Non-pigmented ciliary epithelial cell (primary cell): ENCODE results near the gene PRICKLE4.
A peak's percentile ranks its signal among the peaks of the same experiment; 100 is the strongest.
"Not testable (repeated sequence)": the region's sequence is repeated elsewhere in the genome, so short reads cannot be mapped to it uniquely, and the experiment has no call there.

Experiments used
- DNase-seq: peaks from one replicate; pipeline ENCODE4 v3.0.0-alpha.2; 2010; ENCODE audit warnings: low read depth

The PRICKLE4 gene

DNA sequence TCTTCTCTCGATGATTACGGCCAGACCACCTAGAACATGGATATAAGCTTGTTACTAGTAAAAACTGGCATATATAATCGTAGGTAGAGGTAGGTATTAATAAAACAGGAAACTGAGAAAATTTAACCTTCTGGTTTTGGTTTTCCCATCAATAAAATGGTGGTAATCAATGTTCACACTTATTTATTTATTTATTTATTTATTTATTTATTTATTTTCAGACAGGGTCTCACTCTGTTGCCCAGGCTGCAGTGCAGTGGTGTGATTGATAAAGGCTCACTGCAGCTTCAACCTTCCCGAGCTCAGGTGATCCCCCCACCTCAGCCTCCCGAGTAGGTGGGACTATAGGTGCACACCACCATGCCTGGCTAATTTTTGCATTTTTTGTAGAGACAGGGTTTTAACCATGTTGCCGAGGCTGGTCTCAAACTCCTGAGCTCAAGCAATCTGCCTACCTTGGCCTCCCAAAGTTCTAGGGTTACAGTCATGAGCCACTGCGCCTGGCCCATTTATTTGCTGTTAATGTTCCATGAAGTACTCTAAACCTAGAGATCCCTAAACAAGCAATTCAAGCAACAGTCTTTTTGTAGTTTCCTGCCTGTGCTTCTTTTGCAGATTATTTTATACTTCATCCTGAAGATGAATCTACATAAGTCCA lies 18.4 kb downstream of the PRICKLE4 start:
- DNase-seq, result no peak

DNA sequence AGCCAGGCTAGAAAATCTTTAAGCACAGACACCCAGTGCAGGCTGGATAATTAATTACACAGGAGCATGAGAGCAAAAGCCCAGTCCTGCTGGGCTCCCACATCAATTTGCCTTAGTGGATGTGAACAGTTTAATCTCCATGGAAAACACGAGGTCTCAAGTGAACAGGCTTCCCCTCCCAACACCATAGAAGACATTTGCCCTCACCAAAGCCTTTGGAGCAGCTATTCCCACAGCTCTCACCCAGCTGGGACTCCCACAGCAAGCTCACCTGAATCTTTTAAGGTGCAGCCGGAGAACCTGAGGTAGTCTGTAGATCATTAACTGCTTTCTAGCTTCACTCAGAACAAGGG lies 19.0 kb downstream of the PRICKLE4 start:
- DNase-seq, result no peak

DNA sequence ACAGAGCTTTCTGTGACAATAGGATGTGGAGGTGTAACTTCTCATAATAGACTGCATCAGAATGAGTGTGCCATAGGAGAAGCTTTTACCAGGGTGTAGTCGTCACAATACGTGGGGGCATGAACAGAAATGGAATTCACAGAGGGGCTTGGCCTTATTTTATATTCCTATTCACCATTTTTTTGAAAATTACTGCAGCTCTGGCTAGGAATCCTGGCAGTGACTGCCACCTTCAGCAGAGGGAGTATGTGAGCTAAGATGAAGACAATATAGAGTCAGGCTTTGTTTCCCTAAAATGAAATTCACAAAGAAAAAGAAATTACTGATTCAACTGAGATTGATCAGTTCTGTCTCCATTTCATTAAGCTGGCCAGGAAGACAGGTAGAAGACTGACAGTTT lies 20.8 kb downstream of the PRICKLE4 start:
- no peak for DNase-seq

DNA sequence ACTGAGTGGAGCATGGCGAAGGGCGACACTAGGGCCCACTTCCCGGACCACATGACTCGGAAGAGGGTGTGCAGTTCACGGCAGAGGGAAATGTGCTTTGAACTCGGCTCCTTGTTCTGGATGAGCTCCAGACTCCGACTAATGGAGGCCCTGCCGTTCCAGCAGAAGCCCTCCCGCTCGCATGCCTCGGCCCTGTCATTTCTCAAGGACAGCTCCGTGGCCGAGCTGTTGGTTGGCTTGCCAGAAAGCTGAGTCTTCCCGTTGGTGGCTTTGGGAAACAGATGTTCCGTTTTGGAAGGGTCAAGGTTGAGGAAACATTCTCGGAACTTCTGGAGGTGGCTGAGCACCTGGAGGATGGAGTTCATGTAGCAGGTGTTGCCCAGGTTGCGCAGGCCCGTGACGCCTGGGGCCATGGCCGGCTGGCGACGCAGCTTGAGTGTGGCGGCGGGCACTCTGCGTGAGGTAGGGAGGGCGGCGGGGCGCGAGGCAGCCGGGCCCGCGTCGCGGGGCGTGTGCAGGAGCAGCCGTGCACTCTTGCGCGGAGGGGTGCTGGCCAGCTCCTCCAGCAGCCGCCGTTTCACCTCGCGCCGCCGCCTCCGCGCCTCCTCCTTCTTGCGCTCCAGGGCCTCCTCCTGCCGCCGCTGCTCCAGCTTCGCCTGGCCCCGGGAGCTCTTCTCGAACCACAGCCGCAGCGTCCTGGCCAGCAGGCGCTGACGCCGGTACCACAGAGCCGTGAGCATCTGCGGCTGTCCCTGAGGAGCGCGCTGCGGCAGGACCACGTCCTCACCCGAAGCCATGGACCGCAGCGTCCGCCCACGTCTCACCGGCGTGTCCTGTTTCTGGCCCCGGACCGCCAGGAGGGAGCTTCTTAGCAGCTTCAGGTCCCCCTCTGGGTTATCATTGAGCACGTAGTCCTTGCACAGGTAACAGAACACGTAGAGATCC lies 25.5 kb downstream of the PRICKLE4 start:
- no peak for DNase-seq

DNA sequence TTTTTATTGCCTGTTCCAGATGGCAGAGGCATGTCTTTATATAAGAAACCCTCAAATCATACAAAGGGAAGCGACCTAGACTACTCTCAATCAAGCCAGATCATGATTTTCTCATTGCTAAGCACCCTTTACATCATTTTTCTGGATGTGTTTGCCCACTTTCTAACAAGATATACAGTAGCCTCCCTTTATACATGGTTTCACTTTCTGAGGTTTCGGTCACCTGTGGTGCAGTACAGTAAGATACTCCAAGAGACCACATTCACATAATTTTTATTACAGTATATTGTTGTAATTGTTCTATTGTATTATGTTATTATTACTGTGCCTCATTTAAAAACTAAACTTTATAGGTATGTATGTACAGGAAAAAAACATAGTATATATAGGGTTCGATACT lies 30.5 kb downstream of the PRICKLE4 start:
- no peak for DNase-seq

DNA sequence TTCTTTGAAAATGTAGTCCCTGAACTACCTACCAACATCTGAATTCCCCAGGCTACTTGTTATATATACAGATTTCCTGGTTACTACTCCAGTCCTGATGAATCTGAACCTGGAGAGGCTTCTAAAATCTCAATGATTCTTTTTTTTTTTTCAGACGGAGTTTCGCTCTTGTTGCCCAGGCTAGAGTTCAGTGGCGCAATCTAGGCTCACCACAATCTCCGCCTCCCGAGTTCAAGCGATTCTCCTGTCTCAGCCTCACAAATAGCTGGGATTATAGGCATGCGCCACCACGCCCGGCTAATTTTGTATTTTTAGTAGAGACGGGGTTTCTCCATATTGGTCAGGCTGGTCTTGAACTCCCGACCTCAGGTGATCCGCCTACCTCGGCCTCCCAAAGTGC lies 31.4 kb downstream of the PRICKLE4 start:
- DNase-seq, result not testable (repeated sequence)

DNA sequence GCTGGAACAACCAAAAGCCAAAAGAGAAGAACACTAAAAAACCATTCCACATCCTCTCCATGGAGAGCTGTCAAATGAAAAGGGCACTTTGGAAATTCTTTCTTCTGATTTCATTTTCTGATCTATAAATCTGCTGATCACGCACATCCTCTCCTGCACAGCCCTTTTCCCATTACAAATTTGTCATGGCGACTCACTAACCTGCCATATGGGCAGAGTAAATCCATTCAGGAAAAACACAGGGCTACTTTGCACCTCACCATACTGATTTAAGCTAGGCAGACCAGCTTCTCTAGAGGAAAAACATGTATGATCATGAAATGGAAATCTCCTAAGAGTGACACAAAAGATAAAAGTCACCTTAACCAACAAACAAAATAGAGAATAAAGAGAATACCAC lies 32.9 kb downstream of the PRICKLE4 start:
- DNase-seq, result no peak

DNA sequence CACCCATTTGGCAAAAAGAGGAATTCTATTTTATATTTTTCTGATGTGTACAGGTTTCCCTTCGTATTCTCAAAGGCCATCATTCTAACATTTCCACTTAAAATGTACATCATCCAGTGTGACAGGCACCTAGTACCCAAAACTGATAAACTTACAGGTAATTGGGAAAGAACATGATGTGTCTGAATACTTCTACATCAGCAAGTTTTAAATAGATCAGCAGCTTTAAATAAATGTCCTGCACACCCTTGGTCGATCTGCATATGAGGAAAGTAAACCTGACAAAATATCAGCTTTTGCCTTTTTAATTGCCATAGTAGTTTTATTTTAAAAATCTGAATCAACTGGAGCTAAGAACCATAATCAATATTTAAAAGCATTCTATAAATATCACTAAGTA lies 33.4 kb downstream of the PRICKLE4 start:
- DNase-seq, result no peak

DNA sequence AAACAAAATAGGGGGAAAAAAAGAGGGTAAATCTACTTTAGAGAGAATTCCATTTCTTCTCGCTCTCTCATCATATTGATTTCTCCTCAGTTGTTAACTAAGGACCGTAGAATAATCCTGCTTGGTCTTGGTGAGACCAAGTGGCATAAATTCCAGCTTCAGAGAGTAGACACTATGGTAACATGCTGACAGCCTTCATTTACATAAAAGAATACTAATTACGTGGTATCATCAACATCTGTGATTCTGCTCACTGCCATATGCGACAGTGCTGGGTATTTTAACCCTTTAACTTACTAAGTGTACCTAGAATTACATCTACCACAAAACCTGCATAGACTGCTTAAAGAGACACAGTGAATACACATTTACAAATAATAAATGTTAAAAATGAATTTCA lies 34.0 kb downstream of the PRICKLE4 start:
- no peak for DNase-seq

DNA sequence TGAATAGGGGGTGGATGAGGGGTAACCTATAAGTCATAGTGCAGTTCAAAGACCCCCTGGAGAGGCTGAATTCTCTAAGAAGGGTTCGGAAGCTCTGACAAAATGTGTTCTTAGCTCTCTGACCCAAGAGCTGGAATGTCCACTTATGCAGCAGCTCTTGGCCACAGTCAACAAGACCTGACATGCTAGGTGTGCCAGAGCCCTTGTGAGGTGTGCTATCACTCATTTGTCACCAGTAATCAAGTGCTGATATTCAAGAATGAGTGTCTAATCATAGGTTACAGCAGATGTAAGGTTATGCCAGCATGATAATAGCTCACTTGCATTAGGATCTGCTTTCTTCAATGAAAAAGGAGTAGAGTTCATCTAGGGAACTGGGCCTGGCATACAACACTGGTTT lies 35.0 kb downstream of the PRICKLE4 start:
- DNase-seq, result no peak

DNA sequence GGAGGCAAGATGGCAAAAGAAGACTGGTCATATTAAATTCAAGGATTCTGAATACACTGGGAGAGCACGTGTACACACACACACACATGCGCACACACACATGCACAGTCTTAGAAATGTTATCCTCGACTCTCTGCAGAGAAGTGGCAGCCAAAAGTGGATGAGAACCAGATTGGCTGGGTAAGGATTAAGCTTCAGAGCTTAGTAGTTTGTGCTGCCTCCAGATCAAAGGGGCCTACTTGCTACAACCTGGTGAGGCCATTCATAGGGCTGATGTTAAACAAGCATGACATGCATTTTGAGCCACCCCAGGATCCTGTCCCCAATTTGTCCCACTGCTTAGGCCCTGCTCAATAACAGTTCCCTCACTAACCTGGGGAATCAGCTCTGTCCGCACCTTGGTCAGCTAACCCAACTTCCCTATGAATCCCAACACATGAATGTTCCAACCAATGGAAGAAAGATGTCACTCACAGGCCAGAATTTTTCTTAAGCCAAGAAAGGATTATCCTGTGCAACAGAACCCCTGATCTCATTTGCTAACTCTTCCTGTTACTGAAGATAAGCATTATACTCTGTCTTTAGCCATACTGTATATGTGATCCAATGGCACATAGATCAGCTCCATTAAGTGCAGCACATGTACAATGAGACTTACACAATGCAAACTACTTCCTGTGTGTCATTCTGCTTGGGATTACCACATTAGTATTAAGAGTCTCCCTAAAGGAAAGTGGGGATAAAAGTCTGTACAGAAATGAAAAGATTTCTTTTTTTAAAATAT lies 37.9 kb downstream of the PRICKLE4 start:
- DNase-seq, result no peak

DNA sequence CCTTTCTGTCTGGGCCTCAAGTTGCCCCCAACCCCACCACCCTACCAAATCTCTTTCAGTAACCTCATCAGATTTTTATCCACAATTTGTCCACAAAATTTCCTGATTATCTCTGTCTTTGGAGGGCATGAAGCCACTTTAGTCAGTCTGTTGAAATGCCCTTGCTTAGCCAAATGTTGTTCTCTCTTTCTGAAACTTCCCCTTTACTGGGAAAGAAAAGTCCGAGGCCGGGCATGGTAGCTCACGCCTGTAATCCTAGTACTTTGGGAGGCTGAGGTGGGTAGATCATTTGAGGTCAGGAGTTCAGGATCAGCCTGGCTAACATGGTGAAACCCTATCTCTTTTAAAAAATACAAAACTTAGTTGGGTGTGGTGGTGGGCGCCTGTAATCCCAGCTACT lies 40.7 kb downstream of the PRICKLE4 start:
- DNase-seq, result no peak

DNA sequence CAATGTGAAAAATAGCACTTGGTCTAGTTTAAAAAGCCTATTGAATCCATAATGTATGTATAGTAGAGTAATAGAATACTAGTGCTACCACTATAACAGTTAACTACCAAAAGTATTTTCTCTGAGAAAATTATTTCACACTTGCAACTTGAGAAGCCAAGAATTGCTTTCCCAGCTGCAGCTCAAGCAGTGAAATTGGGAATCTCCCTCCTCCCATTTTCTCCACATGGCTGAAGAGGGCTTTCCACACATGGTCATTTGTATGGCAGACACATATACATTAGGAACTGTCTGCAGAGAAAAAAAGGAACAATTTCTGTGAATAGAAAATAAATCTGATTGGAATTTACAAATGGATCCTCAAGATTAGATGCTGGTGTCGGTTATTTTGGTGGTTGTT lies 41.4 kb downstream of the PRICKLE4 start:
- no peak for DNase-seq

DNA sequence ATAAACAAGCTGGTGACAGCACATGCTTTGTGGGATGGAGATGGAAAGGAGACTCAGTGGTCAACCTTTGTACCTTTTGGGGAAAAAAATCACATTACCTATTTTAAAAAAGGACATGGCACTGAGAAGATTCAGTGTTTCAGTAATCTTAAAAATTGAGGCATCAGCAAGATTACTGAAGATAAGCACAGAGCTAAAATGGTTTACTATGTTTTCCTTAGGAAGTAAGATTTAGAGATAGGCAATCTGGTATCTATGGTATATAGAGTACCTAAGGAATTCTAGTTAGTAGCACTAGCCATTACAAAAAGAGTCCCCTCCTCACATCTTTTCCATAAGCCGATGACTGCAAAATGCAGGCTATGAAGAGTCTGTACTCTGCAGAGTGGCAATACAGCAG lies 42.6 kb downstream of the PRICKLE4 start:
- no peak for DNase-seq

DNA sequence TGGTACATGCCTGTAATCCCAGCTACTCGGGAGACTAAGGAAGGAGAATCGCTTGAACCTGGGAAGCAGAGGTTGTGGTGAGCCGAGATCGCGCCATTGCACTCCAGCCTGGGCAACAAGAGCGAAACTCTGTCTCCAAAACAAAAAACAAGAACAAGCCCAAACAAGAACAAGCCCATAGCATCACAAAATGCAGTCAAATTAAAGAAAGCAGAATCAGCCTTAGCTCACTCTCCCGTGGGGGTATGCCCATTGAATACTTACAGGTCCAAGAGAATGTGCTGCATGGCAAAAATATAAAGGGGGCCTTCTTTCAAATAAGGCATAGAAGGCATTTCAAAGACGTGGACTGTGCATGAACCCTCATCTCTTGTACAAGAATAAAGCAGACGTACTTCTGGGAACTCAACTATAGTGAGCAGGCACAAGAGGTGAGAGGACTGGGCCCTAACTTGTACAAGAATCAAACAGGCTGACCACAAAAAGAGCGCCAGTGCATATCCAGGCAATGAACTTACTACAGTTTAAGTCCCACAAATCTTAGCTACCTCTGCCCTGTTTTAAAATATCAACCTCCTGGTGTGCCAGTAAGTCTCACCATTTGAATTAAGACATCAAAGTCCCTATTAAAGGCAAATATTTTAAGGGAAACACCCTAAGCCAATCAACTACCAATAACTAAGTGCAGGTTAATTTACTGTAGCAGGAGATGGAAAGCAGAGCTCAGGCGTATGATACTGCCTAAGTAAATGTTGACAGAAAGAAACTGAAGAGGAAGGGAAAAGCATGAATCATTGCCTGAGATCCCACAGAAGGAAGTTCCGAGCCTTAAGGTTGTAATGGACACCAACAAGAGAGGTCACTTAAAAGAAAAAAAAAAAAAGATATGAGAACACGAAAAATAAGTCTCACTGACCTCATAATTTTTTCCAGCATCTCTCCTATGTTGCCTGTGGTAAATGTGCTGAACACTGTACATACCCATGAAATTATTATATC lies 44.3 kb downstream of the PRICKLE4 start:
- DNase-seq, result peak; percentile 63

DNA sequence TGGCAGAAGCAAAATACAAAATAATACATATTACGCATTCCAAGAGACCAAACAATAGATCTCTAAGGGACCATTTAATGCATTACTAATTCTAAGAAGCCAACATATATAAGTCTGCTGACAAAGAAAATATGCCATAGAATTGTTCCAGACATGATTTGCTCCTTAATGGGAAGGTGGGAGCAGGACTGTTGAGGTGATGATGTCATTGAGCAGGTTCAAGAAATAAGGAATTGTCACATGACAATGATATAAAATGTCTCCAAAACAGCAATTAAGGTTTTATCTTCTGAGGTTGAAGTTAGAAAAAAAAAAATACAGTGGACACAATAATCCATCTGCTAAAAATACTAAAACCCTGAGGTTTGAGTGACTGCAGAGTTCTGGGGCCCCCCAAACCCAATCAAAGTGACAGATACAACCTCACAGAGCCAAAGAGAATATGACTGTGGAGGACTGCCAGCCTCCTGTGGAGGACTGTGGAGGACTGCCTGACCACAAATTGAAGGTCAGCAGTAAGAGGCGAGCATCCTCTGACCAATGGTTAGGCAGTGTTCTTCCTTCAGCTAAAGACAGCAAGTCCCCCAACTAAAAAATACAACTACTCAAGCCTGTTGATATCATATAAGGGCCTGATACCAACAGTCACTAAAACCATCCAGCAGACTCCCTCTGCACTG lies 45.9 kb downstream of the PRICKLE4 start:
- no peak for DNase-seq

DNA sequence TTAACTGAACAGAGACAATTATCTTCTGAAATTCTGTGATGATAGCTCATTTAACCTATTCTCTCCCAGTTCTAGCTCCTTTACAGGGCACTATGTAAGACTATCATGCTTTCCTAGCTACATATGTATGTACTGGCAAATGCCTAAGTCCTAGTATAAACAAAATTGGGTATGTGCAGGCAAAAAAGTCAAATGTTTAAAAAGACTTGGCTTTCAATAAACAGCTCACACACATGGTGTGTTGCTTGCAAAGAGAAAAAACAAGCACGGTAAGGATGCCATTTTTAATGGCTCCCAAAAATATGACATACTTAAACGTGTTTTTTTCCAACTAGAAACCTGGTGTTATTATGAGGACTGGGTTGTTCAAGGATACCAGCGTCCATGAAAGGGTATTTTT lies 51.7 kb downstream of the PRICKLE4 start:
- no peak for DNase-seq

DNA sequence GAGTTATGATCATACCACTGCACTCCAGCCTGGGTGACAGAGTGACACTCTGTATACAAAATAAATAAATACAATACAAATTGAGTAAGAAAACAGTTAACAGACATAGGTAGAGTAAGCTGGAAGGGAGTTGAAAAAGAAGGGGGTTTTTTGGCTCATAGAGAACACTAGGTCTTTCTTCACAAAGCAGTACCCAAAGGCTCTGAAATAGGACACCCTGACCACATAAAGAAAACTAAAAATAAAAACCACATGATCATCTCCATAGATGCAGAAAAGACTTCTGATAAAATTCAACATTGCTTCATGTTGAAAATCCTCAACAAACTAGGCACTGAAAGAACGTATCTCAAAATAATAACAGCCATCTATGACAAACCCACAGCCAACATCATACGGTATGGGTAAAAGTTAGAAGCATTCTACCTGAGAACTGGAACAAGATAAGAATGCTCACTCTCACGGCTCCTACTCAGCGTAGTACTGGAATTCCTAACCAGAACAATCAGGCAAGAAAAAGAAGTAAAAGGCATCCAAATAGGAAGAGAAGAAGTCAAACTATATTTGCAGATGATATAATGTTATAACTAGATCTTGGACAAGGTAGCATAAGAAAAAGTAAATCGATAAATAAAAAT lies 55.6 kb downstream of the PRICKLE4 start:
- no peak for DNase-seq

DNA sequence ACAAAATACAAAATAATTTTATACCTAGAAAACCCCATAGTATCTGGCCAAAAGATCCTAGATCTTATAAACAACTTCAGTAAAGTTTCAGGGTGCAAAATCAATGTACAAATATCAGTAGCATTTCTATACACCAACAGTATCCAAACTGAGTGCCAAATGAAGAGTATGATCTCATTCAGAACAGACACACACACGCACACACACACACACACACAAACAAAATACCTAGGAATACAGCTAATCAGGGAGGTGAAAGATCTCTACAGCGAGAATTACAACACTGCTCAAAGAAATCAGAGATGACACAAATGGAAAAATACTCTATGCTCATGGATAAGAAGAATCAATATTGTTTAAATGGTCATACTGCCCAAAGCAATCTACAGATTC lies 56.1 kb downstream of the PRICKLE4 start:
- peak; percentile 27 for DNase-seq
